ENCODE data around the gene CBARP. TPM values are rescaled to one million over a fixed set of nuclear protein-coding genes. Genes with fewer than 3 reads are reported as not detected.
A peak's percentile ranks its signal among the peaks of the same experiment; 100 is the strongest.

Gene CBARP
- total and polyA plus RNA-seq, 2 donors (not counting 3 experiments of a cell fraction or from before 2014, with no cell fraction given), result 3.5 to 9.2 TPM

GRCh38 chr19:1269478-1270212 is 31.8 kb upstream of the CBARP start:
- dilution Hi-C loops (cut with MboI; ENCODE audit: extremely low pct_ligation_motif_present, low sequenced_read_pairs), result no loop called here
- Histone ChIP-seq H3K4me3 (replicated peaks in 1 of 3; ENCODE audit: insufficient read depth in 1 of 3, low read depth in 1 of 3, low read length in 3 of 3) (peak overlapping the region; percentile 61 to 90 (median 76)), H3K9ac (replicated peaks; ENCODE audit: extremely low read depth, insufficient read depth, low read length) (peak overlapping the region; percentile 97), H4K20me1 (replicated peaks; ENCODE audit: control insufficient read depth, extremely low read depth, insufficient read depth, low read length) (no peaks in the 10 kb centered on the region), H3K9me1 (replicated peaks; ENCODE audit: control insufficient read depth, extremely low read depth, insufficient read depth, low read length) (no peaks in the 10 kb centered on the region), H3K4me1 (ENCODE audit: control insufficient read depth, extremely low read depth, insufficient read depth, low read length) (peaks cover 44% of the 10 kb centered on the region), H3K27me3 (ENCODE audit: control insufficient read depth in 2 of 2, insufficient read depth in 2 of 2, low read length in 2 of 2) (no peaks in the 10 kb centered on the region), H3K36me3 (ENCODE audit: control insufficient read depth in 2 of 2, extremely low read depth in 1 of 2, insufficient read depth in 2 of 2, low read length in 2 of 2) (peaks cover 20 to 33% of the 10 kb centered on the region in 2 experiments), H3K27ac (ENCODE audit: insufficient read depth, low read depth, low read length) (peak overlapping the region; percentile 93), H2AFZ (ENCODE audit: low read depth, low read length) (no peak overlapping the region), H3K4me2 (ENCODE audit: insufficient read depth, low read length) (peak overlapping the region; percentile 96), H3K9me3 (replicated peaks; ENCODE audit: control insufficient read depth, insufficient read depth, low read length) (no peaks in the 10 kb centered on the region), H3K79me2 (ENCODE audit: control insufficient read depth, insufficient read depth, low read length) (peaks cover 45% of the 10 kb centered on the region)
- DNase-seq (ENCODE audit: low read depth, low spot score), result peak; percentile 87
- FAIRE-seq, result no peak
- BruUV-seq (replicated peaks), result TSS peak; percentile 56
- intact Hi-C loops (cut with micrococcal nuclease), result no loop called here
- TF ChIP-seq FOS (IDR thresholded peaks at IDR 0.05; ENCODE audit: borderline replicate concordance, insufficient read depth, low read length) (no peak), MAX (IDR thresholded peaks at IDR 0.05; ENCODE audit: insufficient read depth, insufficient read length) (peak; percentile 82), POLR2AphosphoS5 (IDR thresholded peaks at IDR 0.05; ENCODE audit: insufficient read depth, low read depth, low read length) (peak; percentile 97), POLR2A (IDR thresholded peaks at IDR 0.05; ENCODE audit: low read depth, low read length) (peak; percentile 95)
- ChIA-PET POLR2A (interaction anchor here (0.8 to 1.5 kb wide), 11 partner anchors 8 to 241 kb away, joined by 3 to 87 read pairs (median 10); partner anchors contain the start of gene ATP5F1D), CTCF (interaction anchor here (0.6 to 7.2 kb wide), 5 partner anchors 10 to 156 kb away, joined by 3 to 1001 read pairs (median 3); partner anchors contain the start of gene ATP5F1D)

GRCh38 chr19:1269065-1269477 is 31.3 kb upstream of the CBARP start, which contains the start of gene CIRBP:
TSS of gene CIRBP (plus strand) at chr19:1269332. CDS start at chr19:1270934, 1,602 bp downstream.
- H3K4me3 ChIP-seq (replicated peaks in 1 of 3; ENCODE audit: insufficient read depth in 1 of 3, low read depth in 1 of 3, low read length in 3 of 3), result peak within 1 kb of the TSS; percentile 61 to 90 (median 76)
- no peak within 1 kb of the TSS for H2AFZ ChIP-seq (ENCODE audit: low read depth, low read length)
- H3K9ac ChIP-seq (replicated peaks; ENCODE audit: extremely low read depth, insufficient read depth, low read length), result peak within 1 kb of the TSS; percentile 97
- ChIA-PET POLR2A (interaction anchor here (0.6 to 1.5 kb wide), 26 partner anchors 9 to 376 kb away, joined by 3 to 87 read pairs (median 4); partner anchors contain the start of genes ATP5F1D, CBARP, REEP6 and RNU6-9), CTCF (interaction anchor here (0.6 to 7.2 kb wide), 6 partner anchors 11 to 156 kb away, joined by 3 to 1001 read pairs (median 3); partner anchors contain the start of gene ATP5F1D)
- no peaks in the 10 kb centered on the region for H3K9me3 ChIP-seq (replicated peaks; ENCODE audit: control insufficient read depth, insufficient read depth, low read length)
- DNase-seq (ENCODE audit: low read depth, low spot score) (peak; percentile 99), FAIRE-seq (peak; percentile 98)
- no peaks in the 10 kb centered on the region for H3K27me3 ChIP-seq (ENCODE audit: control insufficient read depth in 2 of 2, insufficient read depth in 2 of 2, low read length in 2 of 2)
- H3K36me3 ChIP-seq (ENCODE audit: control insufficient read depth in 2 of 2, extremely low read depth in 1 of 2, insufficient read depth in 2 of 2, low read length in 2 of 2), result peaks cover 19 to 29% of the 10 kb centered on the region in 2 experiments
- peak within 1 kb of the TSS; percentile 93 for H3K27ac ChIP-seq (ENCODE audit: insufficient read depth, low read depth, low read length)
- no TSS peak for BruUV-seq (replicated peaks)
- H3K79me2 ChIP-seq (ENCODE audit: control insufficient read depth, insufficient read depth, low read length), result peaks cover 42% of the 10 kb centered on the region
- TF ChIP-seq FOS (IDR thresholded peaks at IDR 0.05; ENCODE audit: borderline replicate concordance, insufficient read depth, low read length) (no peak), POLR2AphosphoS5 (IDR thresholded peaks at IDR 0.05; ENCODE audit: insufficient read depth, low read depth, low read length) (peak; percentile 100), POLR2A (IDR thresholded peaks at IDR 0.05; ENCODE audit: low read depth, low read length) (peak; percentile 99), EZH2 (IDR thresholded peaks at IDR 0.05; ENCODE audit: borderline replicate concordance, low read depth, low read length, severe bottlenecking) (no peak), MYC (IDR thresholded peaks at IDR 0.05; ENCODE audit: low read depth, low read length) (no peak)
- H3K4me2 ChIP-seq (ENCODE audit: insufficient read depth, low read length), result peak within 1 kb of the TSS; percentile 96
- intact Hi-C loops (cut with micrococcal nuclease), result no loop called here
- H3K4me1 ChIP-seq (ENCODE audit: control insufficient read depth, extremely low read depth, insufficient read depth, low read length), result peaks cover 38% of the 10 kb centered on the region
- dilution Hi-C loops (cut with MboI; ENCODE audit: extremely low pct_ligation_motif_present, low sequenced_read_pairs), result no loop called here
- no peaks in the 10 kb centered on the region for H3K9me1 ChIP-seq (replicated peaks; ENCODE audit: control insufficient read depth, extremely low read depth, insufficient read depth, low read length)
- H4K20me1 ChIP-seq (replicated peaks; ENCODE audit: control insufficient read depth, extremely low read depth, insufficient read depth, low read length), result no peaks in the 10 kb centered on the region
